ENCODE data around the gene ESPN. TPM values are rescaled to one million over a fixed set of nuclear protein-coding genes. Genes with fewer than 3 reads are reported as not detected.
"Not testable (repeated sequence)": the region's sequence is repeated elsewhere in the genome, so short reads cannot be mapped to it uniquely, and the experiment has no call there.

The ESPN gene
- total RNA-seq, 1 experiment from 2014 or later, result 2.2 TPM

DNA sequence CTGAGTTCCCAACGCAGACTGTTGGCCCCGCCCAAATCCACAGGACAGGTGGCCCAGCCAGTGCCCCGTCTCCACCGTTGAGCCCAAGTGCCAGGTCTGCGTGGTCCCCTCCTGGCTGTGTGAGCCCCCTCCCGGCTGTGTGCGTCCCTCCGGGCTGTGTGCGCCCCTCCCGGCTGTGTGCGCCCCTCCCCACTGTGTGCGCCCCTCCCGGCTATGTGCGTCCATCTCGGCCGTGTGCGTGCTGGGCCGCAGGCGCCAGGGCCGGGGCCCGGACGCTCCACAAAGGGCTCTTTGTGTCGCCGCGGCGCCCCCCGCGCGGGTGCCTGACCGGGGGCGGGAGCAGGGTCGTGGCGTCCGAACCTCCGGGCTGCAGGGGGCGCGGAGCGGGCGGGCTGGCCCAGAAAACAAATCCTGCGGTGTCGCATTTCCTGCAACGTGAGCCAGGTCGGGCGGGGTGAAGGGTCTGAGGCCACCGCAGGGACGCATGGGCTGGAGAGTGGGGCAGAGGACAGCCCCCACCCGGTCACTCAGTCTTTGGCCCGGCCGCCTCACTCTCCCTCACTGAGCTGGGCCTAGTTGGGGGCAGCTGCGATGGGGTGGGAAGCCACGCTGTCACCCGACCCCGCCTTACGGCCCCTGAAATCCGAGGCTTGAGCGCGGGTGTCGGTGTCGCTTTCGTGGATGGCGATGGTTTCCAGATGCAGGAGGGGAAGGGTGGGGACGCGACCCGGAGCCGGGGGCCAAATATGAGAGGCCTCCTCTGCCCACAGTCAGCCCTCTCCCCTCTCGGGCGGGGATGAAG, 22.6 kb downstream of the ESPN start:
- Mint-ChIP-seq H3K4me1 (ENCODE audit: low read depth, unreplicated experiment) (no peaks in the 10 kb centered on the region), H3K4me3 (ENCODE audit: low read depth, unreplicated experiment) (peak overlapping the region; percentile 30), H3K9me3 (ENCODE audit: low read depth, unreplicated experiment) (no peaks in the 10 kb centered on the region), H3K27me3 (ENCODE audit: unreplicated experiment) (peaks cover 28% of the 10 kb centered on the region), H3K36me3 (ENCODE audit: insufficient read depth, unreplicated experiment) (peaks cover 5% of the 10 kb centered on the region), H3K27ac (ENCODE audit: unreplicated experiment) (no peak overlapping the region)
- BruUV-seq (replicated peaks), result no TSS peak
- no peak for TF ChIP-seq CTCF (IDR thresholded peaks at IDR 0.05; ENCODE audit: unreplicated experiment)
- intact Hi-C loops (cut with micrococcal nuclease; ENCODE audit: unreplicated experiment), result no loop called here
- CTCF ChIA-PET, result no interaction called here
- no peak for DNase-seq

GRCh38 chr1:6447818-6448748, 23.5 kb downstream of the ESPN start:
- CTCF ChIA-PET, result interaction anchor here (0.5 to 0.7 kb wide), 2 partner anchors 31 to 70 kb away, joined by 4 to 6 read pairs; no protein-coding TSS in a partner anchor
- Mint-ChIP-seq H3K27ac (ENCODE audit: unreplicated experiment) (no peak overlapping the region), H3K9me3 (ENCODE audit: low read depth, unreplicated experiment) (no peaks in the 10 kb centered on the region), H3K36me3 (ENCODE audit: insufficient read depth, unreplicated experiment) (peaks cover 5% of the 10 kb centered on the region), H3K4me3 (ENCODE audit: low read depth, unreplicated experiment) (peak overlapping the region; percentile 30), H3K27me3 (ENCODE audit: unreplicated experiment) (peaks cover 28% of the 10 kb centered on the region), H3K4me1 (ENCODE audit: low read depth, unreplicated experiment) (no peaks in the 10 kb centered on the region)
- TF ChIP-seq CTCF (IDR thresholded peaks at IDR 0.05; ENCODE audit: unreplicated experiment), result peak; percentile 36
- no TSS peak for BruUV-seq (replicated peaks)
- intact Hi-C loops (cut with micrococcal nuclease; ENCODE audit: unreplicated experiment), result no loop called here
- DNase-seq, result peak; percentile 37

GRCh38 chr1:6448749-6449631, 24.4 kb downstream of the ESPN start:
- Mint-ChIP-seq H3K27ac (ENCODE audit: unreplicated experiment) (no peak overlapping the region), H3K9me3 (ENCODE audit: low read depth, unreplicated experiment) (no peaks in the 10 kb centered on the region), H3K27me3 (ENCODE audit: unreplicated experiment) (peaks cover 28% of the 10 kb centered on the region), H3K4me3 (ENCODE audit: low read depth, unreplicated experiment) (peak overlapping the region; percentile 30), H3K36me3 (ENCODE audit: insufficient read depth, unreplicated experiment) (peaks cover 5% of the 10 kb centered on the region), H3K4me1 (ENCODE audit: low read depth, unreplicated experiment) (no peaks in the 10 kb centered on the region)
- DNase-seq, result no peak
- intact Hi-C loops (cut with micrococcal nuclease; ENCODE audit: unreplicated experiment), result no loop called here
- TF ChIP-seq CTCF (IDR thresholded peaks at IDR 0.05; ENCODE audit: unreplicated experiment), result no peak
- CTCF ChIA-PET, result interaction anchor here (0.5 kb wide), 1 partner anchor 69 kb away, joined by 6 read pairs; no protein-coding TSS in a partner anchor
- no TSS peak for BruUV-seq (replicated peaks)

- no peak for DNase-seq
- Mint-ChIP-seq H3K4me3 (ENCODE audit: low read depth, unreplicated experiment) (no peak overlapping the region), H3K4me1 (ENCODE audit: low read depth, unreplicated experiment) (no peaks in the 10 kb centered on the region), H3K27me3 (ENCODE audit: unreplicated experiment) (peaks cover 21% of the 10 kb centered on the region), H3K9me3 (ENCODE audit: low read depth, unreplicated experiment) (no peaks in the 10 kb centered on the region), H3K27ac (ENCODE audit: unreplicated experiment) (no peak overlapping the region), H3K36me3 (ENCODE audit: insufficient read depth, unreplicated experiment) (peaks cover 5% of the 10 kb centered on the region)
- intact Hi-C loops (cut with micrococcal nuclease; ENCODE audit: unreplicated experiment), result no loop called here
- no TSS peak for BruUV-seq (replicated peaks)
- CTCF ChIA-PET, result interaction anchor here (1.4 kb wide), 1 partner anchor 10 kb away, joined by 5 read pairs; no protein-coding TSS in a partner anchor
- no peak for TF ChIP-seq CTCF (IDR thresholded peaks at IDR 0.05; ENCODE audit: unreplicated experiment)
Measured at GRCh38 chr1:6450005-6450450, 25.5 kb downstream of the ESPN start.

DNA sequence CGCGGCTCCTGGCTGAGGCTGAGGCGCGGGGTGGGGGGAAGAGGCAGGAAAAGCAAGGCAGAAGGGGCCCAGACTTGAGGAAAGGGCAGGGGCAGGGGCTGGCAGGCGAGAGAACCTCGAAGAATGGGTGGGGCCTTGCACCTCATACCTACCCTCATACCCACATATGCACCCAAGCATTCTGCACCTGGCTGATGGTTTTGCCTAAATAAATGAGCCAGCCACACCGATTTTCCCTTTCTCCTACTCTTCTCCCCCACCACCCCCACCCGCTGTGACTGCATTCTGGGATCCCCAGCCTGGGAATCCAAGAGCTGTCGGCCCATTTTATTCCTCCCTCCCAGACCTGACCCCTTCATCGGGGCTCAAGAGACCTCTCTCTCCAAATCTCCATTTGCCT, 25.9 kb downstream of the ESPN start:
- H3K4me1 Mint-ChIP-seq (ENCODE audit: low read depth, unreplicated experiment); H3K9me3 Mint-ChIP-seq (ENCODE audit: low read depth, unreplicated experiment); H3K27ac Mint-ChIP-seq (ENCODE audit: unreplicated experiment); H3K4me3 Mint-ChIP-seq (ENCODE audit: low read depth, unreplicated experiment); BruUV-seq (replicated peaks); intact Hi-C loops (cut with micrococcal nuclease; ENCODE audit: unreplicated experiment); DNase-seq; H3K36me3 Mint-ChIP-seq (ENCODE audit: insufficient read depth, unreplicated experiment): not testable (repeated sequence)
- CTCF ChIA-PET, result interaction anchor here (1.4 kb wide), 1 partner anchor 10 kb away, joined by 5 read pairs; no protein-coding TSS in a partner anchor
- peaks cover 17% of the 10 kb centered on the region for H3K27me3 Mint-ChIP-seq (ENCODE audit: unreplicated experiment)

Measured in Calu3 (cell line).